Gastroesophageal sphincter (tissue), 4 donors: ENCODE measurements around the gene IL16. TPM values are rescaled to one million over a fixed set of nuclear protein-coding genes. Genes with fewer than 3 reads are reported as not detected.

Source experiments
- ATAC-seq: fragments of 150-250 bp; one replicate; pipeline ENCODE4 v1.9.1; 2016; ENCODE audit warnings: mild to moderate bottlenecking, moderate library complexity
- H3K27ac ChIP-seq, 4 donors: fragments of 200-600 bp; sonication (generic) in 3 of 4; 1 replicate in 3 of 4; 2 replicates in 1 of 4; pipeline ENCODE4 v1.5.1; 2016 to 2019
- H3K27me3 ChIP-seq: fragments of 200-600 bp; sonication (generic); one replicate; pipeline ENCODE4 v1.5.1; 2019
- H3K36me3 ChIP-seq, 2 donors: fragments of 200-600 bp; sonication (generic); one replicate each; pipeline ENCODE4 v1.5.1; 2019; ENCODE audit warnings: control low read depth in 1 of 2
- H3K4me1 ChIP-seq, 3 donors: fragments of 200-600 bp; sonication (generic); 1 replicate in 2 of 3; 2 replicates in 1 of 3; pipeline ENCODE4 v1.5.1; 2016 to 2019; ENCODE audit warnings: control low read depth in 2 of 3
- H3K4me3 ChIP-seq, 2 donors: fragments of 200-600 bp; sonication (generic); one replicate each; pipeline ENCODE4 v1.5.1; 2019; ENCODE audit warnings: mild to moderate bottlenecking in 1 of 2, moderate library complexity in 1 of 2
- H3K9me3 ChIP-seq, 3 donors: fragments of 200-600 bp; sonication (generic); one replicate each; pipeline ENCODE4 v1.5.1; 2017 to 2019; ENCODE audit warnings: control low read depth in 2 of 3
- EP300 ChIP-seq: sonication (generic); formaldehyde crosslinking; IDR thresholded peaks from one replicate; pipeline ENCODE4 v1.6.1; 2017; ENCODE audit warnings: antibody characterized with exemption, mild to moderate bottlenecking
- POLR2A ChIP-seq, 2 donors: fragments of 450-650 bp; IDR thresholded peaks; one replicate each; pipeline ENCODE4 v1.6.1; 2017; ENCODE audit warnings: antibody characterized with exemption in 2 of 2, mild to moderate bottlenecking in 2 of 2, moderate library complexity in 1 of 2
- POLR2AphosphoS5 ChIP-seq: sonication (generic); formaldehyde crosslinking; IDR thresholded peaks from one replicate; pipeline ENCODE4 v1.6.1; 2017; ENCODE audit warnings: antibody characterized with exemption
- WGBS, 2 donors: methylation state at CpG; one replicate each; pipeline ENCODE4 v1.1.5; 2018; ENCODE audit warnings: low coverage in 1 of 2; 5-methylcytosine and 5-hydroxymethylcytosine counted together
- total RNA-seq, 4 donors: library from RNA; depleted of rRNA; stranded (reverse); fragments of >200 nt; gene quantifications; one replicate each; pipeline ENCODE4 v1.1.0, GENCODE V29; 2016
- TF ChIP-seq, protein P1 (sequence below), 4 experiments: fragments of 200-600 bp in 2 of 4; fragments of 450-650 bp in 2 of 4; sonication (generic) in 1 of 4; IDR thresholded peaks; one replicate each; pipeline ENCODE4 v1.5.1; 2017 to 2019; ENCODE audit warnings: antibody characterized with exemption in 4 of 4, mild to moderate bottlenecking in 2 of 4, moderate library complexity in 2 of 4

IL16 gene
- total RNA-seq, 4 donors from 2014 or later: 15.0 to 35.2 (median 23.6) TPM

DNA sequence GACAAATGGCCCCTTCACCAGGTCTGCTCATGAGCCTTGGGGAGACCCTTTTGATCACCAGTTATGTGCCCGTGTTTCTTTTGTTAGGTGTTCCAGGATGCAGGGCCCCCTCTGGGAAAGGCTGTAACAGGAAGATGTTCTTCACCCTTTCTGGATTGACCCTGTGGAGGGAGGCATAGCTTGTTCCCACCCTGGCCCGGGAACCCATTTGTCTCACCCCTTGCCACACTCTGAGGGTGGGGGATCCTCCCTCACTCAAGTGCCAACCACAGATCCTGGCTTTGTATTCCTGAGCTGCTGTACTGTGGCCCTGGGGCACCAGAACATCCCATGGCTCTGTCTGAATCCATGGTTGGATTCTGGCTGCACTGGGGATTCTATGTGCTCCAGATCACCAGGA, 18.9 kb downstream of the IL16 start:
- WGBS, 2 donors: 100% methylated on average over 1 of the region's 2 CpGs; no CpG with 5 or more reads in 1 of the 2 donors
- no peak for ATAC-seq
- no peak overlapping the region for H3K4me3 ChIP-seq
- no peak overlapping the region for H3K27ac ChIP-seq
- peaks cover 10% of the 10 kb centered on the region for H3K27me3 ChIP-seq
- no peak for TF ChIP-seq POLR2A (IDR thresholded peaks at IDR 0.05)
- no peak for TF ChIP-seq EP300
- no peak for TF ChIP-seq POLR2AphosphoS5
- TF ChIP-seq, protein P1, sequence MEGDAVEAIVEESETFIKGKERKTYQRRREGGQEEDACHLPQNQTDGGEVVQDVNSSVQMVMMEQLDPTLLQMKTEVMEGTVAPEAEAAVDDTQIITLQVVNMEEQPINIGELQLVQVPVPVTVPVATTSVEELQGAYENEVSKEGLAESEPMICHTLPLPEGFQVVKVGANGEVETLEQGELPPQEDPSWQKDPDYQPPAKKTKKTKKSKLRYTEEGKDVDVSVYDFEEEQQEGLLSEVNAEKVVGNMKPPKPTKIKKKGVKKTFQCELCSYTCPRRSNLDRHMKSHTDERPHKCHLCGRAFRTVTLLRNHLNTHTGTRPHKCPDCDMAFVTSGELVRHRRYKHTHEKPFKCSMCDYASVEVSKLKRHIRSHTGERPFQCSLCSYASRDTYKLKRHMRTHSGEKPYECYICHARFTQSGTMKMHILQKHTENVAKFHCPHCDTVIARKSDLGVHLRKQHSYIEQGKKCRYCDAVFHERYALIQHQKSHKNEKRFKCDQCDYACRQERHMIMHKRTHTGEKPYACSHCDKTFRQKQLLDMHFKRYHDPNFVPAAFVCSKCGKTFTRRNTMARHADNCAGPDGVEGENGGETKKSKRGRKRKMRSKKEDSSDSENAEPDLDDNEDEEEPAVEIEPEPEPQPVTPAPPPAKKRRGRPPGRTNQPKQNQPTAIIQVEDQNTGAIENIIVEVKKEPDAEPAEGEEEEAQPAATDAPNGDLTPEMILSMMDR (IDR thresholded peaks at IDR 0.05): no peak
- H3K9me3 ChIP-seq: peaks cover 0 to 22% (median 2%) of the 10 kb centered on the region in 3 donors
- H3K36me3 ChIP-seq: no peaks in the 10 kb centered on the region
- H3K4me1 ChIP-seq: no peaks in the 10 kb centered on the region

DNA sequence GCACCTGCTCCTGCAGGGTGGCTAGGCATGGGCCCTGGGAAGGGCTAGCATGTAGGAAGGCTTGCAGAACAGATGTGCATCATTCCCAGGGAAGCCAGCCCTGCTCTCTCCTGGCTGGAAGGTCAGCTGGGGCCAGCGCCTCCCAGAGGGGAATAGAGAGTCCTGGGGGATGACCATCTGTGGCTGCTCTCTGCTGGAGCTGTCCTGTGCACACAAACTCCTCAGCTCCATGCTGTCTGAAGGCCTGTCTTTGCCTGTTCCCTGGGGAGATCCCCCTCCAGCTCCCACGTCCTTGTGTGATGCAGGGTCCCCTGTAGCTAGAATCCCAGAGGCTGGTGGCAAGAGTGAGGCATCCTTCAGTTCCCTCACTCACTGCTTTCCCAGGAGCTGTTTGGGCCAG, 19.3 kb downstream of the IL16 start:
- Histone ChIP-seq H3K27ac (no peak overlapping the region), H3K4me1 (peaks cover 0 to 3% (median 0%) of the 10 kb centered on the region in 3 donors), H3K9me3 (peaks cover 0 to 22% (median 2%) of the 10 kb centered on the region in 3 donors), H3K4me3 (no peak overlapping the region), H3K27me3 (peaks cover 10% of the 10 kb centered on the region), H3K36me3 (no peaks in the 10 kb centered on the region)
- TF ChIP-seq POLR2AphosphoS5 (no peak), POLR2A (IDR thresholded peaks at IDR 0.05) (no peak), EP300 (no peak)
- TF ChIP-seq, protein P1 (IDR thresholded peaks at IDR 0.05): no peak
- no peak for ATAC-seq
- no CpG with 5 or more reads among the region's 2 CpGs for WGBS, 2 donors

- Histone ChIP-seq H3K4me3 (no peak overlapping the region), H3K27ac (no peak overlapping the region), H3K4me1 (peaks cover 0 to 7% (median 0%) of the 10 kb centered on the region in 3 donors), H3K27me3 (peaks cover 10% of the 10 kb centered on the region), H3K9me3 (peaks cover 0 to 22% (median 2%) of the 10 kb centered on the region in 3 donors), H3K36me3 (no peaks in the 10 kb centered on the region)
- TF ChIP-seq POLR2AphosphoS5 (no peak), EP300 (no peak), POLR2A (IDR thresholded peaks at IDR 0.05) (no peak)
- TF ChIP-seq, protein P1 (IDR thresholded peaks at IDR 0.05): no peak
- WGBS, 2 donors: 40% methylated on average over 1 of the region's 3 CpGs; no CpG with 5 or more reads in 1 of the 2 donors
- no peak for ATAC-seq
These were observed 19.7 kb downstream of the IL16 start for GRCh38 chr15:81216422-81216821.

DNA sequence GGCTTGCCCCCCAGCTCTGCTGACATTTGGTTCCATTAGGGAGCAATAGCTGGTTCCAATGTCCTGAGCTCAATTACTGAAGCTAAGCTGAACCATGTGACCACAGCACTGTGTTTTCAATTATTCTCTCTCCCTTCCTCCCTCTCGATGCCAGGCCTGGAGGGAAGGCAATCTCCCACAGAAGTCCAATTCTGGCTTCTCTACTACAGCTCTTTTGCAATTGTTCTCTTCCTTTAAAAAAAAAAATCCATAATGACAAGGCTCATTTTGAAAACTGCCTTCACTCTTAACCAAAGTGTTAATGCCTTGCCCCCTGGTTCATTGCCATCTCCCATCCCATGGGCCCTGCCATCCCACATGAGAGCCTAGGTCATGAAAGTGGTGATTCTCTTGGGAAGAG, 24.8 kb downstream of the IL16 start:
- Histone ChIP-seq H3K27ac (peak overlapping the region in 3 of 4 donors; percentile 51 to 66 (median 63)), H3K4me1 (peaks cover 0 to 38% (median 10%) of the 10 kb centered on the region in 3 donors)

GRCh38 chr15:81222007-81222406, 25.3 kb downstream of the IL16 start:
- H3K9me3 ChIP-seq: no peaks in the 10 kb centered on the region
- no peak for ATAC-seq
- TF ChIP-seq POLR2AphosphoS5 (no peak), POLR2A (IDR thresholded peaks at IDR 0.05) (no peak), EP300 (no peak)
- TF ChIP-seq, protein P1 (IDR thresholded peaks at IDR 0.05): peak in 1 of 4 experiments; percentile 15
- WGBS, 2 donors: 47 to 56% methylated on average over 2 to 3 of the region's 3 CpGs
- peaks cover 0 to 38% (median 10%) of the 10 kb centered on the region in 3 donors for H3K4me1 ChIP-seq
- no peak overlapping the region for H3K4me3 ChIP-seq
- no peaks in the 10 kb centered on the region for H3K27me3 ChIP-seq
- no peaks in the 10 kb centered on the region for H3K36me3 ChIP-seq
- H3K27ac ChIP-seq: peak overlapping the region in 3 of 4 donors; percentile 51 to 63 (median 52)

More for the DNA sequence above, 24.8 kb downstream of the IL16 start:
- WGBS, 2 donors: 20 to 67% methylated on average over 1 of the region's 1 CpG
- no peak overlapping the region for H3K4me3 ChIP-seq
- TF ChIP-seq POLR2AphosphoS5: no peak
- TF ChIP-seq, protein P1 (IDR thresholded peaks at IDR 0.05): no peak
- no peak for TF ChIP-seq POLR2A (IDR thresholded peaks at IDR 0.05)
- no peak for TF ChIP-seq EP300
- no peaks in the 10 kb centered on the region for H3K36me3 ChIP-seq
- H3K27me3 ChIP-seq: no peaks in the 10 kb centered on the region
- H3K9me3 ChIP-seq: no peaks in the 10 kb centered on the region
- peak; percentile 67 for ATAC-seq
